Ureter (tissue), 1 donor: ENCODE results near the gene USP36. TPM values are rescaled to one million over a fixed set of nuclear protein-coding genes. Genes with fewer than 3 reads are reported as not detected.
"Not testable (repeated sequence)": the region's sequence is repeated elsewhere in the genome, so short reads cannot be mapped to it uniquely, and the experiment has no call there.

ENCODE experiments used
- DNase-seq: peaks from one replicate; pipeline ENCODE4 v3.0.0-alpha.2; 2020; ENCODE audit warnings: low spot score
- total RNA-seq: library from RNA; stranded (reverse); gene quantifications from one replicate; pipeline ENCODE4 v1.2.4, GENCODE V29; 2023
- donor health status: DM: yes; HTN: yes; CAD: no.

The USP36 gene
- 92.0 TPM for total RNA-seq

DNA sequence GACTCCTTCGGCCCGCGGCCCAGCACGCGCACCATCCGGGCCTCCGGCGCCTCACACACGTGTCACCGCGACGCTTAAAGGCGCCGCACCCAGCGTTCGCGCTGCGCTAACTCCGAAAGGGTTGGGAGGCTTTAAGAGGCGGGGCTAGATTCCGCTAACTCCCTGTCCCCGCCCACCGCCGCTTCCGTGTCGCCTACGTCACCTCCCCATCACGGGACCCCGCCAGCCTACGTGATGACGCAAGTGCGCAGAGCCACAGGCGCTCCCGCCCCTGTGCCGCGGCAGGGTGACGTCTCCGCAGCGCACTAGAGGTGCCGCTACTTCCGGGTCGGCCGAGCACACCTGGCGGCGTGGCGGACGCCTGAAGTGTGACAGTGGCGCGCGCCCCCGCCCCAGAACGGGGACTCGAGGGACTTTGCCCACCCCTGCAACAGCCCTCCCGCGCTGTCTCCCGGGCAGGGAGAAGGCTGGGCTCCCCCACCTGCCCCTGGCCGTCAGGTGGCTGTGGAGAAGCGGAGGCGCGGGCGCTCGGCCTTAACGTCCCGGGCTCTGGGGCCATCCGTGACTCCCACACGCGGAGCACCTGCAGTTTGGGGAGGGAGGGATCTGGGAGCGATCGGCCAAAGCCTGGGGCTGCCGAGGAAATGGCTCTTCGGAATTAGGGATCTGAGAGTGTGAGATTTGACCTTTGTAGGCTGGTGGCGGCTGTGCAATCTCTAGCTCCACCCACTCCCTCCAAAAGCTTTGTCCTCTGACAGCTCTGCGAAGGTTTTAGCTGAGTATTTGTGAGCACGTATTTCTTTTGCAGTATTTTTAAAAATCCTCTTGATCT, at the start of gene USP36:
USP36 (minus strand) TSS at position 35 of the 832 bp plus-strand sequence. CDS start 4,451 bp downstream, outside the sequence.
- peak; percentile 100 for DNase-seq

DNA sequence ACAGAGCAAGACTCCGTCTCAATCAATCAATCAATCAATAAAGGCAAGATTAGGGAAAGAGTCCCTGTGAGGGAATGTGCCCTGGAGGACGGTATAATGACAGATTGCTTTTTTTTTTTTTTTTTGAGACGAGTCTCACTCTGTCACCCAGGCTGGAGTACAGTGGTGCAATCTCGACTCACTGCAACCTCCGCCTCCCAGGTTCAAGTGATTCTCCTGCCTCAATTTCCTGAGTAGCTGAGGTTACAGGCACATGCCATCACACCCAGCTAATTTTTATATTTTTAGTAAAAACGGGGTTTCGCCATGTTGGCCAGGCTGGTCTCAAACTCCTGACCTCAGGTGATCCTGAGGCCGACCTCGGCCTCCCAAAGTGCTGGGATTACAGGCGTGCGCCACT, 49.5 kb upstream of the USP36 start:
- not testable (repeated sequence) for DNase-seq

DNA sequence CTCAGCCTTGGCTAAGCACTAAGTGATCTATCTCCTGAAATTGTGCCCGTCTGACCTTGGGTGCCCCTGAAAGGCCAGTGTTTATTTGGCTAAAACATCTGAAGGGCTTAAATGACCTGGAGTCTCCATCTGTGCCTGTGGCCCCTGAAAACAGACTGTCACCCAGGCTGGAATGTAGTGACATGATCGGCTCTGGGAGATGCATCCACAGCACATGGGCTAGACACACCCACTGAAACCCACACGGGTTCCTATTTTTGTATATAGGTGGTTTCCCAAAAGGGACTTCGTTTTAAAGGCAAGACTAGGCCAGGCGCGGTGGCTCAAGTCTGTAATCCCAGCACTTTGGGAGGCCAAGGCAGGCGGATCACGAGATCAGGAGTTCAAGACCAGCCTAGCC, 48.9 kb upstream of the USP36 start:
- no peak for DNase-seq

DNA sequence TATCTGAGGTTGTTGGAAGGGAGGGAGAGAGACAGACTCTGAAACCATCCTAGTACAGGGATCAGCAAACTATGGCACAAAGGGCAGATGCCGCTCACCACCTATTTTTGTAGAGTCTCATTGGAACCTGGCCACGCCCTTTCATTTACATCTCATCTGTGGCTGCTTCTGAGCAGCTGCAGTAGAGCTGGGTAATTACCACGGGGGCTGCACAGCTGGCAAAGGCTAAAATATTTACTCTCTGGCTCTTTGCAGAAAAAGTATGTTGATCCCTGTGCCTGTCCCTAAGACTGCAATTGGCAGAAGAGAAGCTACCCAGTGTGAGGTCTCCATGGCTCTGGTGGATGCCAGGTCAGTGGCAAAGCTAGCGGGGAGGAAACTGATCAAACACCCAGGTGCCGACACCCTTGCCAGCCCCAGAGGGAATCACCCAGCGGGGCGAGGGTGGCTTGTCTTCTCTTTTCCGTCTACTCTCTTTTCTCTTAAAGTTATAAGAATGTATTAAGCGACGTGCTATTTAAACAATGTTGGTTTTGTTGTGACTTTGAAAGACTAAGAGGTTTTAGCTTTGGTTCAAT, 48.4 kb upstream of the USP36 start:
- DNase-seq: no peak

DNA sequence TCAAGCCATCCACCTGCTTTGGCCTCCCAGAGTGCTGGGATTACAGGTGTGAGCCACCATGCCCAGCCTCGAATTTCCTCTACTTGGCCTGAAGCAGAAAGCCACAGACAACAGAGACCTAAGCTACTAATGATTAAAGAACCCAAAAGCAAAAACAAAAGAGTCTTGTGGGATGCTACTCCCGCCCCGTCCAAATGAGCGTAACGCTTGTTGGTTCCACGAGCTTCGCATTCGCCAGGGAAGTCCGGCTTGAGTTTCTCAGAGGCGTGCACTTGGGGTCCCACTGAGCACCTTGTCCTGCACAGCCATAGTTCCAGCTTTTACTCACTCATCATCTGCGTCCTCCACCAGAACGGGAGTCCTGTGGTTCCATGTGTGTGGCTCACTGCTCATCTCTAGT, 46.3 kb upstream of the USP36 start:
- DNase-seq: no peak

DNA sequence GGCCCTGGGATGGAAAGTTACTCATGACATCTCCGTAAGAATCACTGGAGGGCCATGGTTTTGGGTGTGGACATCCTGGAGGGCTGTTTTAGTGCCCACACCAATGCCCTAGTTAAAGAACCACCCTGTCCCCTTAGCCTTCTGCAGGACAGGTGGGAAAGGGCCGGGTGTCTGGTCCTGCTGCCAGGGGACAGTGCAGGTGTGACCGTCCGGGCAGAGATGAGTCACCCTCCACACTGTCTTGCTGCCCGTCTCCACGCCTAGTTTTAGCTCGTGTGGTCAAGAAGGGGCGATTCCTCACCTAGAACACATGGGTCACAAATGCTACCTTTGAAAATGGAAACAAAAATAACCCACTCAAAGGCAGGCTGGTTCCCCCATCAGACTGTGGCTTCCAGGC, 45.3 kb upstream of the USP36 start:
- no peak for DNase-seq

DNA sequence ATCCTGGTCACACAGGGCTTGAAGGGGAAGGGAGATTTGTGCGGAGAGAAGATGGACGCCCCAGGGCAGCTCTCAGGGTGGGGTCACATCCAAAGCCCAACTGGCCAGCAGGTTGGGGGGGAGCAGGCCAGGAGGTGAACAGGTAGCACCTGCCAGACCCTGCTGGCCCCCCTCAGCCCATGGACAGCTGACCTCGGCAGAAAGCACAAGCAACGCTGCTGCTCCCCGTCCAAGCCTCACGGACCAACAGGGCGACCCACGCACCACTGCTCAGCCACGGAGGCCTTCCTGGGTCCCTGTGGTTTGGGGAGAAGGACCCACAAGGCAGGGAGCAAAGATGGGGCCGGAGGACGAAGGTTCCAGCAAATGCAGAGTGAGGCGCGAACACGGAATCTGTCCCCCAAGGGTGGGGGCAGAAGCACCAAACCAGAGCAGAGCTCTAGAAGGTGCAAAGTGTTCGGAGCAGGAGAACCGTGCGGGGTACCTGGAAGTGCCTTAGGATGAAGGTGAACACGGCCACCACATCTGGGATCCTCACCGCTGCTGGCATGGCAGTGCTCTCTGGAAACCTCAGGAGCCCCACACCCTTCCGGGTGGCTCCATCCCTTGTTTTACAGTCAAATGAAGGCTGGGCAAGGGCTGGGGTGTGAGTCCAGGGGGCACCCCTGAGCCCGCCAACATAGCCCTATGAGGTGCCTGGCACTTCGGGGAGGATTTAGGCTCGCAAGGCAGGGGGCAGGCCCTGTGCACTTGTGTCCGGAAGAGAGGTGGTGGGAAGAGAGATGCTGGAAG, 44.5 kb upstream of the USP36 start:
- no peak for DNase-seq

DNA sequence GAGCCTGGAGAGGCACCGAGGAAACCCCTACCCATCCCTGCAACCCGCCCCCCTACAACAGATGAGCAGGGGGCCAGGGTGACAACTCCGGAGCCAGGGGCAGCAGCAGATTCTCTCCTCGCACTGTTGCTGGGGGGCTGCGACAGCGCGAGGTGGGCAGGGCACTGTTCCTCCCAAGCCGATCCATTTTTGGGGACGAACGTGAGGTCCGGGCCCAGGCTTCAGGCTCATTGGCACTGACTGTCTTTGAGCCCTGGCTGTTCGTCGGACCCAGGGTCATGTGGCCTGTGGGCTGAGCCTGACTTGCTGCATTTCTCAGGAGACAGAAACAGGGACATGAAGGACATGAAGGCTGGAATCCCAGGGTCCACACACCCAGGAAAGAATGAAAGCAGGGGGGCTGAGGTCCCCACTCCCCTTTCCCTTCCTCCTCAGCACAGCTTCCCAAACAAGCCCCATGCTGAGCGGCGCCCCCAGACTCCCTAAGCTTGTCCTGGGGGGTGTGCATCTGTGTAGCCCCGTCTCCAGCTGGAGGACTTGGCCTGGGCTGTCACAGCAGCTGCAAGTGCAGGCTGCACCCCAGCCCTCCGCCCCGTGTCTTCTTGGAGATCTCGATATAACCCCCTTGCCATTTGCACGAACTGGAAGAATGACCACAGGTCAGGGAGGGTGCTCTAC, 43.7 kb upstream of the USP36 start:
- DNase-seq: no peak

DNA sequence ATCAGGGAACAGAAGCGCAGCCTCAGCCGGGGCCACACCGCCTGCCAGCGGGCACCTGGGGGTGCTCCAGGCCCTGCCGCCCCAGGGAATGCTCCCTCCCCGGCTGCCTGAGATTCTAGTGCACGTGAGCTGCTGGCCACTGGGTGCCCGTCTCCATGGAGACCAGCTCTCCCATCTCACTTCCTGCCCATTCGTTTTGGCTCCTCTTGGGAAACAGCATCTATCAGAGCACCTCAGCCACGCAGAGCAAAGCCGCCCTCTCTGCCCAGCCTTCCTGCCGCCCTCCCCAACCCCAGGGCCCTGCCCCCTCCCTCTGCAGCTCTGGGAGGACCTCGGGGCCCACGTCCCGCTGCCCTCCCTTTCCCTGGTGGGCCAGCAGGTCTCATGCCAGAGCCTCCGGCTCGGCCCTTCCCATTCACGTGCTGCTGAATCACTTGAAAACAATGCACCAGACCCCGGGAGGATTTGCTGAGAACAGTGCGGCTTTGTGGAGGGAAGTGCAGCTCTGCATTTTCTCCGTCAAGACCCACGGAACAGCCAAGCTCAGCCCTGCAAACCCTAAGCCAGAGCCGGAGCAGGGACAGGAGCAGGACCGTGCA, 43.0 kb upstream of the USP36 start:
- DNase-seq: peak; percentile 81

DNA sequence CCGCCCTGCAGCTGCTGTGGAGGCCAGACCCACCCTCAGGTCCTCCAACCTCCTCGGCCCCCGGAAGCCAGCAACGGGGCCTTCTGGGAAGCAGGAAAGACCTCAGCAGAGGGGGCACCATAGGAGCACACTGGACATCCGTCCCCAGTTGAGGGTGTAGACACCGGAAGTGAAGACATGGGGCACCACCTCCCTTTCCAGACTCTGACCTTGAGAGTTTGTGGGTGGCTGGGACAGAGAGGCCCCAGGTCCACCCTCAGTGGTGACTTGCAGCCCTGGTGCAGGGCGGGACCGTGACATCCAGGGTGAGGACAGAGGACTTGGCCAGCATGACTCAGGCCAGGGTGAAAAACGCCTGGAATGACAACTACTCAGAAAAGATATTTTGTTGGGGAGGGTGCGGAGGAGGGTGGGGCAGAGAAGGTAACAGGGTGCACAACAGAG, 42.5 kb upstream of the USP36 start:
- peak; percentile 72 for DNase-seq

DNA sequence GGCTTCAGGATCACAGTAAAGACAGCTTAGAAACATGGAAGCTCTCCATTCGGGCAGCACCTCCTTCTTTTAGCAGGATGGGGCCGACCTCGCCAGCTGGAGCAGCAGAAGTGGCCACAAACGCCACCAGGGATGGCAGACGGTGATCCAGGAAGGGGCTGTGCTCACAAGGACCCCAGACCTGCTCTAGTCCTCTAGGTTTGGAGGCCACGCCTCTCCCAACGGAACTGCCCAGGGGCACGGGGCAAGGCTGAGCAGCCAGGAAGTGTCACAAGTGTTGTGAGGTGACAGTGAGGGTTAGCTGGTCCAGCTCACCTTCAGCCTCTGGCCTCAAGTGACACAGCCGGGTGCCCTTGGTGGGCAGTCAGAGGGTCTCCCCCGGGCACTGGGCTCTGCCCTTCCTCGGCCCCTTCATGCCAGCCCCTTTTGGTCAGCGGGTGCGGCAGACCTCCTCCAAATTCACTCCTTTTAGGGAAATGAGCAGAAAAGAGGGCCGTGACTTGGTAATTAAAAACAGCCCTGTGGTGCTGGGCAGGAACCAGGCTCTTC, 42.0 kb upstream of the USP36 start:
- no peak for DNase-seq

DNA sequence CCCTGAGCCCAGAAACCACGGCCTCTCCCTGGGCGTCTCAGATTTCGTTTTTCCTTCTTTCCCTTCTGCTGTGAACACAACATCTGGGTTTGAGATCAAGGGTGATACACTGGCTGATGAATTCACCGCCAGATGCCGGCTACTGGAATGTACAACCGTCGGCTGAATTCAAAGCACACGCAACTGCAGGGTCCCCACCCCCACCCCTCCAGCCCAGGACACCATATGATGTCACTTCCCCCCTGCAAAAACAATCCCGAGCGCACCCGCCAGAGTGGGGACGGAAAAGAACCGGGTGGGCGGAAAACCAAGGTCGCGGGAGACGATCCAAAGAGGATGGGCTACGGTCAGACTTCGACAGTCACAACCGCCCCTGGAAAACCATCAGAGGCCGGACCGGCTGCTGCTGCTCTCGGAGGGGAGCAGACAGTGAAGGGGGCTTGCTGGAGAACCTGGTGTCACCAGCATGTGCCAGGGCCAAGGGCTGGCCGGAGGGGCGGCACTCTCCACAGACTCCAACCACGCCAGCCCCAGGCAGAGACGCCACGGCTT, 39.1 kb upstream of the USP36 start:
- peak; percentile 70 for DNase-seq

DNA sequence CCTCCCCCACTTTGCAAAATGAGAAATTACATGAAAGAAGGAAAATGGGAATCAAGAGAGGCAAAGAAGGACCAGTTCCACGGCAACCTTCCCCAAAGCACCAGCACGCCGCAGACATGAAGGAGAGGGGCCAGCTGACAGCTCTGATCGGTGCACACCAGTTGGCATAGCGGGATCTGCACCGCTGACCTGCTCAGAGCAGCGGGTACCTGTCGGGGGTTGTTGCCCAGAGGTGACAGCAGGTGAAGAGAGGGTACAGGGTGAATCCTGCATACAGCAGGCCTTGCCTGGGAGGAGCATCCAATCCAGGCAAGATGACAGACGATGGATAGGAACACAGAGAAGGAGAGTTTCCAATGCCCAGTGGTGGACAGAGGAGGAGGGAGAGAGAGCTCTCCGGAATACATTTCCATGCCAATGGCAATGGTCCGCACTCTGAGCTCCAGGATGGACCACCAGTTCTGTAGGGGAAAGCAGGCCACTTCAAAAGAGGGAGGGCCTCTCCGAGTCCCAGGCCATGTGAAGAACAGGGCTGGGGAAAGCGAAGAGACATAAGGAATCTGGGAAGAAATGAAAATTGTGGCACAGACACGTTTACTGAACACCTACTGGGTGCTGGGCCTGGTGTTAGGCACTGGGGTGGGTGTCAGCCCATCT, 38.4 kb upstream of the USP36 start:
- no peak for DNase-seq

DNA sequence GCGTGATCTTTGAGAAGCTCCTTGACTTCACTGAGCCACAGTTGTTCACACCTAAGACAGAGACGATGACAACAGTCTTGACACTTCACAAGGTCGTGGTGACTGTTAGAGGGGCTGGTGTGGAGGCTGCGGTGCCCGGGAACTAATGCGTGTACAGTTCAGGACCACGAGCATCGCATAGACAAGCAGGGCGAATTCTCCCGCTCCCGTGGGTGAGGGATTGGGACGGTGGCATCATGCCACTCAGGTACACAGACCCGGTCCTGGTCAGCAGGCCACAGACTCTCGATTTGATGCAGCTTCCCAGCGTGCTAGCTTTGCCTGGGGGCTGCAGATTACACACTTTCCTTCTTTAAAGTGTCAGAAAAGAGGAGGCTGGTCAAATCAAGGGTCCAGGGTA, 37.6 kb upstream of the USP36 start:
- DNase-seq: no peak

DNA sequence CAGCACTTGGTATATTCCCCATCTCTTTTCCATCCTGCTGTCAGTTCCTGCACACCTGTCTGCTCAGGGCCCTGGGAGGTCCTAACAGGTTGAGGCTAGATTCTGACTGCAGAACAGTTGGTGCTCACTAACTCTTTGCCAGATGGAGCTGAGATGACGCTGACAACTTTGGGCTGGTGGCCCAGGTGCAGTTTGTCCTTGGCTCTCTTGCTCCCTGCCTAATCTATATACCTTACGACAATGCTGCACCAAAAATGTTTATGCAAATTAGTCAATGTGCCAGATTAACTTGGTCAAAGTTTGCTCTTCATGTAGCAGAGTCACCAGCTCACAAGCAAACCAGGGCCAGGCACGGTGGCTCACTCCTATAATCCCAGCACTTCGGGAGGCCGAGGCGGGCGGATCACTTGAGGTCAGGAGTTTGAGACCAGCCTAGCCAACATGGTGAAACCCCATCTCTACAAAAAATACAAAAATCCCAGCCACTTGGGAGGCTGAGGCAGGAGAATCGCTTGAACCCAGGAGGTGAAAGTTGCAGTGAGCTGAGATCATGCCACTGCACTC, 36.4 kb upstream of the USP36 start:
- DNase-seq: not testable (repeated sequence)

DNA sequence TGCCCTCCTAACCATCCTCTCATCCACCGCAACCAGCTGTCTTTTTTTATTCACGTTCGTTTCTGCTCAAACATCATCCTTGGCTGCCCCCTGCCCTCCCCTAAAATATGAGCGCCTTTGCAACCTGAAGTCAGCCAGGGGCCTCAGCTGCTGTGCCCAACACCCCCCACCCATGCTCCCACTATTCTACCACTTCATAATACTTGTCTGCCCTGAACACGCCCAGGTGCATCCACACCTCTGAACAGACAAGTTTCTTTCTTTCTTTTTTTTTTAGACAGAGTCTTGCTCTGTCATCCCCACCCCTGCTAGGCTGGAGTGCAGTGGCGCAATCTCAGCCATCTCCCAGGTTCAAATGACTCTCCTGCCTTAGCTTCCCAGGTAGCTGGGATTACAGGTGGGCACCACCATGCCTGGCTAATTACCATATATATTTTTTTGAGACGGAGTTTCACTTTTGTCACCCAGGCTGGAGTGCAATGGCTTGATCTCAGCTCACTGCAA, 35.5 kb upstream of the USP36 start:
- no peak for DNase-seq

DNA sequence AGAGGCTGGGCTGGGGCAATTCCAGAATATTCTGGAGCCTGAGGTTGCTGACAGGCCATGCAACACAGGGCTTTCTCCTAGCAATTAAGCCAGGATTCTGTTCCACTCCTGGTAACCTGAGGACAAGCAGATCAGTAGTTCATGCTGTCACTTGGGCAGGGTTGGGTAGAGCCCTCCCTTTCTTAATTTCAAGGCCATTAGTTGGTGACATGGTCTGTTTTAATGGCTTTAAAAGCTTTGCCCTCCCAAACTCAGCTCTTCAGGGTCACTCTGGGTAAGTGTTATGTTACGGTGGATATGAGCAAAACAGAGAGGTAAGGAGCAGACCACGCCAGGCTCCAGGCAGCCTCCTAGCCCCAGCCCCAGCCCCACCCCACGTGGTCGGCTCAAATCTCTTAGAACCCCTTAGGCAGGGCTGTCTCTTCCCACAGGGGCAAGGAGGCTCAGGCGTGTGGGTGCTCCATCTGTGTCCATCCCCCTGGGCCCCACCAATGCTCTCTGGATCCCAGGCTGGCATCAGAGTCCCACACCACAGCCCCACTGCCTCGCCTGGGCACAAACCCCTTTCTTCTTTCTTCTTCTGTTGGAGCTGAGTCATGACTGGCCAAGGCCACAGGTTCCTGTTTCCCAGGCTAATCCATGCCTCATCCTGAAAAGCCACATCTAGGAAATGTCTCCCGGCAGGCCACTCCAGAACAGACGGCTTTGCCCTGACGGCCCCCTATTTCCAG, 34.9 kb upstream of the USP36 start:
- no peak for DNase-seq

DNA sequence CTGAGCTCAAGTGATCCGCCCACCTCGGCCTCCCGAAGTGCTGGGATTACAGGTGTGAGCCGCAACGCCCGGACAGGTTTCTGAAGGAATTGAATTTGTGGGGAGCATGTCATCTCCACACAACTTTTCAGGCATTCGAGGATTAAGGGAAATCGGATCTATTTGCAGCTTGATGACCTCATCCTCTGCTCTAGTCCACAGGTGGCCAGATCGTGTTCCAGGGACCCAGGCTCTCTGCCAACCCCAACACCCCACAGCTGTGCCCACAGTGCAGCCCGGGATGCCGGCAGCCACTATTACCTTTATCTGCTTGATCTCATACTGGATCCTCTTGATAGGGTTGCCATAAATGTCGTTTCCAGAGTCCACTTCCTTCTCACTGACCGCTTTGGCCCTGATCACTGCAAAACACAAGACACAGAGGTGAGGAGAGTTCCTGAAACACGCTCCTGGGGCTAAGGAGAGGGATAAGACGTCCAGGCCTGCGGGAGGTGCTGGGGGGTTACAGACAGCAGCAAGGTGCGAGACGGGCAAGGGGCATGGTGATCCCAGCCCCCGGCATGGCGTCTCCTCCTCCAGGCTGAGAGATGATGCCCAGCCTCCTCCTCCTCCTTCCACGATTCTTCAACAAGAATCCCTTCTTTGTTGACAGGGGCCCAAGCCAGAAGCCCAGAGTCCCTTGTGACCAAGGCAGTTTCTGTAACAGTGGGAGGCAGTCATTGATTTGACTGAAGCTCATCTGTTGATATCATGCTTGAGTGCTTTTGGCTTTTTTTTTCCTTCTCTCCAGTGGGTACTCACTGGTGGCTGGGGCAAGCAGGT, 33.1 kb upstream of the USP36 start:
- no peak for DNase-seq
